Suprapubic skin (tissue), 4 donors: ENCODE data around the gene CNGB1. TPM values are rescaled to one million over a fixed set of nuclear protein-coding genes. Genes with fewer than 3 reads are reported as not detected.

Source experiments
- DNase-seq, 2 donors: peaks; one replicate each; pipeline ENCODE4 v3.0.0-alpha.2; 2019; ENCODE audit warnings: low spot score in 2 of 2
- H3K27ac ChIP-seq: fragments of 200-600 bp; sonication (generic); one replicate; pipeline ENCODE4 v1.5.1; 2019
- H3K27me3 ChIP-seq: fragments of 200-600 bp; sonication (generic); one replicate; pipeline ENCODE4 v1.5.1; 2019
- H3K36me3 ChIP-seq: fragments of 200-600 bp; sonication (generic); one replicate; pipeline ENCODE4 v1.5.1; 2019
- H3K4me1 ChIP-seq: fragments of 200-600 bp; sonication (generic); one replicate; pipeline ENCODE4 v1.5.1; 2019
- H3K4me3 ChIP-seq: fragments of 200-600 bp; sonication (generic); one replicate; pipeline ENCODE4 v1.5.1; 2019; ENCODE audit warnings: mild to moderate bottlenecking
- H3K9me3 ChIP-seq: fragments of 200-600 bp; sonication (generic); one replicate; pipeline ENCODE4 v1.5.1; 2019
- CTCF ChIP-seq, 2 donors: fragments of 200-600 bp in 1 of 2; fragments of 450-650 bp in 1 of 2; sonication (generic) in 1 of 2; IDR thresholded peaks; one replicate each; pipeline ENCODE4 v1.5.1; 2016 to 2019; ENCODE audit warnings: antibody characterized with exemption in 2 of 2, mild to moderate bottlenecking in 1 of 2, moderate library complexity in 1 of 2
- EP300 ChIP-seq: sonication (generic); formaldehyde crosslinking; IDR thresholded peaks from one replicate; pipeline ENCODE4 v1.6.1; 2017; ENCODE audit warnings: antibody characterized with exemption
- POLR2A ChIP-seq, 2 donors: fragments of 450-650 bp; IDR thresholded peaks; one replicate each; pipeline ENCODE4 v1.6.1; 2017; ENCODE audit warnings: antibody characterized with exemption in 2 of 2, mild to moderate bottlenecking in 2 of 2, moderate library complexity in 2 of 2
- POLR2AphosphoS5 ChIP-seq, 3 donors: sonication (generic); formaldehyde crosslinking; IDR thresholded peaks; one replicate each; pipeline ENCODE4 v1.6.1; 2017; ENCODE audit warnings: antibody characterized with exemption in 3 of 3
- WGBS: methylation state at CpG from one replicate; pipeline ENCODE4 v1.1.5; 2018; 5-methylcytosine and 5-hydroxymethylcytosine counted together
- total RNA-seq, 4 donors: library from RNA; depleted of rRNA; stranded (reverse); fragments of >200 nt; gene quantifications; one replicate each; pipeline ENCODE4 v1.1.0, GENCODE V29; 2016

The CNGB1 gene
- total RNA-seq, 4 donors from 2014 or later = 0.08 TPM; not detected in 3

- Histone ChIP-seq H3K36me3 (no peaks in the 10 kb centered on the region), H3K4me3 (no peak overlapping the region), H3K27ac (no peak overlapping the region), H3K4me1 (peaks cover 8% of the 10 kb centered on the region), H3K27me3 (peaks cover 1% of the 10 kb centered on the region), H3K9me3 (no peaks in the 10 kb centered on the region)
- no peak for TF ChIP-seq POLR2A (IDR thresholded peaks at IDR 0.05)
- TF ChIP-seq CTCF (IDR thresholded peaks at IDR 0.05) = no peak
- no peak for TF ChIP-seq POLR2AphosphoS5 (IDR thresholded peaks at IDR 0.05)
- no peak for TF ChIP-seq EP300
- 52% methylated on average over 9 of the region's 9 CpGs for WGBS
- no peak for DNase-seq
Measured at GRCh38 chr16:57889960-57890751, 80.8 kb downstream of the CNGB1 start.

- Histone ChIP-seq H3K4me1 (peaks cover 8% of the 10 kb centered on the region), H3K9me3 (no peaks in the 10 kb centered on the region), H3K36me3 (no peaks in the 10 kb centered on the region), H3K4me3 (no peak overlapping the region), H3K27ac (no peak overlapping the region), H3K27me3 (peaks cover 8% of the 10 kb centered on the region)
- no peak for DNase-seq
- WGBS = 85% methylated on average over 4 of the region's 4 CpGs
- TF ChIP-seq EP300 (no peak), CTCF (IDR thresholded peaks at IDR 0.05) (no peak), POLR2A (IDR thresholded peaks at IDR 0.05) (no peak), POLR2AphosphoS5 (IDR thresholded peaks at IDR 0.05) (no peak)
Measured at GRCh38 chr16:57889522-57889921, 81.4 kb downstream of the CNGB1 start.

GRCh38 chr16:57889111-57889510, 81.8 kb downstream of the CNGB1 start:
- H3K9me3 ChIP-seq = no peaks in the 10 kb centered on the region
- 89% methylated on average over 4 of the region's 4 CpGs for WGBS
- H3K27ac ChIP-seq = no peak overlapping the region
- TF ChIP-seq CTCF (IDR thresholded peaks at IDR 0.05) (no peak), POLR2AphosphoS5 (IDR thresholded peaks at IDR 0.05) (no peak), POLR2A (IDR thresholded peaks at IDR 0.05) (no peak), EP300 (no peak)
- peaks cover 10% of the 10 kb centered on the region for H3K27me3 ChIP-seq
- H3K4me3 ChIP-seq = no peak overlapping the region
- no peaks in the 10 kb centered on the region for H3K36me3 ChIP-seq
- no peak for DNase-seq
- peaks cover 12% of the 10 kb centered on the region for H3K4me1 ChIP-seq

- 92% methylated on average over 5 of the region's 5 CpGs for WGBS
- Histone ChIP-seq H3K4me1 (peaks cover 11% of the 10 kb centered on the region), H3K27me3 (peaks cover 20% of the 10 kb centered on the region), H3K4me3 (no peak overlapping the region), H3K9me3 (no peaks in the 10 kb centered on the region), H3K27ac (no peak overlapping the region), H3K36me3 (no peaks in the 10 kb centered on the region)
- DNase-seq = no peak
- TF ChIP-seq EP300 (no peak), POLR2A (IDR thresholded peaks at IDR 0.05) (no peak), POLR2AphosphoS5 (IDR thresholded peaks at IDR 0.05) (no peak), CTCF (IDR thresholded peaks at IDR 0.05) (no peak)
Measured at GRCh38 chr16:57888128-57888527, 82.8 kb downstream of the CNGB1 start.

GRCh38 chr16:57887711-57888110, 83.2 kb downstream of the CNGB1 start:
- no peak for TF ChIP-seq POLR2AphosphoS5 (IDR thresholded peaks at IDR 0.05)
- no peak for TF ChIP-seq POLR2A (IDR thresholded peaks at IDR 0.05)
- no peak for TF ChIP-seq EP300
- TF ChIP-seq CTCF (IDR thresholded peaks at IDR 0.05) = no peak
- Histone ChIP-seq H3K4me3 (no peak overlapping the region), H3K9me3 (no peaks in the 10 kb centered on the region), H3K36me3 (no peaks in the 10 kb centered on the region), H3K27ac (no peak overlapping the region), H3K27me3 (peaks cover 24% of the 10 kb centered on the region), H3K4me1 (peaks cover 10% of the 10 kb centered on the region)
- DNase-seq = no peak
- 95% methylated on average over 14 of the region's 14 CpGs for WGBS
